ENCODE results near the gene FAM111B.

The FAM111B gene

DNA sequence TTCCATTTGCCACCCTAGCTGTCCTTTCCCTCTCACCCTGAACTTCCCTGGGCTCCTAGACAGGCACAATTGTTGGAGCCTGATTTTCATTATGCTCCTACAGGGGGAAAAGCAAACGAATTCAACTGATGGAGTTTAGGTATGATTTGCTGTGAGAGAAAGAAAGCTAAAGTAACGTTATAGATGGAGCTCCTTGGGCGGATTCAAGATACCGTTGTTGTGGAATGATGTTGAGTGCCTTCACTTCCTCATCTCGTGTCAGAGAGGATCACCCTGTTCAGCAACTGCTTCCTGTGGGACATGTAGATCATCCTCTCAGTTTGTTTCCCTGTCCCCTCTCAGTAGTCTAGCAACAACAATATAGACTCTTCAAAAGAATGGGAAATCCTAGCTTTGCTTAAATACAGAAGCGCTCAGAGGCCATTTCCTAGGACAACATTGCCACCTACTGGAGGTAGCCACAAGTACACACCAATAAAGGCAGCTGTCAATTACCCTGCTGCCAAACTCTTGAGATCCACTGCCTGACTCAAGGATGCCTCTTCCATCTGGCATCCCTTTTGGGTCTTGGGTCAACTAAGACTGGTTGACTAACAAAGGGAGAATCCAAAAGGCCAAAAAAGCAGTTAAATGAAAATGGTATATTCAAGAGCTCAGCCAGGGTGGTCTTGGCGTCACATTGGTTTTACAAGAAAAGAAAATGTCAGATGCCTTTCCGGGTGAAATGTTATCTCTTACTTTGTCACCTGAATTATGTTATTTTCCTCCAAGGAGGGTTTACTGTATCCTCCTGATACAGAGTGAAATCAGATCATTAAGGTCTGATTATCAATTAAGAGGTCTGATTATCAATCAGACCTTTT is 51.4 kb downstream of the FAM111B start:
- peak; percentile 57 for DNase-seq

DNA sequence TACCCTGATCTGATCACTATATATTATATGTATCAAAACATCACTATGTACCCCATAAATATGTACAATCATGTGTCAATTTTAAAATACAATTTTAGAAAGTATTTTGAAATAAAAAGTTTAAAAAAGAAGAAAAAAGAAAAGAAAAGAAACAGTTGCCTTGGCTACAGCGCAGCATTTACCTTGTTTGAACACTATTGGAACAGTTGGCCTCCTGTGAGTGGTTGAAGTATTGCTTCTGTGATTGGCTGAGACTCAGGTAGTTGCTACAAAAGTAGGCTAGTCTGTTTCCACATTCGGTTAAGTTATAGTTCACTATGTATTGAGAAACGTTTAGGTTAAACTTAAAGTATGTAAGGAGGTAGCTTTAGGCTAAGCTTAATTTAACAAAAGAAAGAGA is 57.0 kb downstream of the FAM111B start:
- no peak for DNase-seq

DNA sequence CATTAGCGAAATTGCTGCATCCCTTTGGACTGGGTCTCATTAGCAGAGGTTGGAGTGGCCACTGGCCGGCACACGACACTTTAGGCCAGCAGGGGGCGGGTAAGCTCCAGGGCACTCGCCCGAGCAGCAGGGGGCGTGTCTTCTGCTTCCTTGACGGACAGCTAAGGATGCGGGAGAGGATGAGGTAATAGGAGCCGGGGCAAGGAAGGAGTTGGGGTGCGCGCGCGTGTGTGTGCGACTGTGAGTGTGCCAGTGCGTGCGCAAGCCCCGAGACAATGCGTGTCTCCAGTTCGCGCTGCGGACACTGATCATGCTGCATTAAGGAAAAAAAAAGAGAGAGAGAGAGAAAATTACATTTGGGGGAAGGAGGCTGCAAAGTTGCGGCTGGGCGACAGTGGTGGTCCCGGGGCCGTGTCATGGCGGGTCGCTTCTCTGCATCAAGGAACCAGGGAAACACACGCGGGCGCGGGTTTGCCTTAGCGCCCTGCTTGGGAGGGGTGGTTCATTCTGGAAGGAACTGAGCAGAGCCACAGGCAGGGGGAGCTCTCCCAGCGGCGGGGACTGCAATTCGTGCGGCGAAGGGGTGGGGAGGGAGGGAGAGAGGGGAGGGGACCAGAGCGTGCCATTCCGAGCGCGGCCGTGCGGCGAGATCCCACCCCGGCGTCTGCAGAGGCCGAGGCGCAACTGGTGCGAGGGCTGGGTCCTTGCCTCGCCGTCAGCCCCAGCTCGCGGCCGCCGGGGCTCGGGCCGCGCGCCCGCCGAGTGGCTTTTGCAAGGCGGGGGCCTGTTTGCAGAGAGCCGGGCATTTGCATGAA is 64.7 kb downstream of the FAM111B start, which contains the start of gene DTX4:
Gene DTX4 (plus strand): TSS at position 625 of the 815 bp plus-strand sequence. CDS start 464 bp downstream, outside the sequence.
- peak; percentile 90 for DNase-seq

DNA sequence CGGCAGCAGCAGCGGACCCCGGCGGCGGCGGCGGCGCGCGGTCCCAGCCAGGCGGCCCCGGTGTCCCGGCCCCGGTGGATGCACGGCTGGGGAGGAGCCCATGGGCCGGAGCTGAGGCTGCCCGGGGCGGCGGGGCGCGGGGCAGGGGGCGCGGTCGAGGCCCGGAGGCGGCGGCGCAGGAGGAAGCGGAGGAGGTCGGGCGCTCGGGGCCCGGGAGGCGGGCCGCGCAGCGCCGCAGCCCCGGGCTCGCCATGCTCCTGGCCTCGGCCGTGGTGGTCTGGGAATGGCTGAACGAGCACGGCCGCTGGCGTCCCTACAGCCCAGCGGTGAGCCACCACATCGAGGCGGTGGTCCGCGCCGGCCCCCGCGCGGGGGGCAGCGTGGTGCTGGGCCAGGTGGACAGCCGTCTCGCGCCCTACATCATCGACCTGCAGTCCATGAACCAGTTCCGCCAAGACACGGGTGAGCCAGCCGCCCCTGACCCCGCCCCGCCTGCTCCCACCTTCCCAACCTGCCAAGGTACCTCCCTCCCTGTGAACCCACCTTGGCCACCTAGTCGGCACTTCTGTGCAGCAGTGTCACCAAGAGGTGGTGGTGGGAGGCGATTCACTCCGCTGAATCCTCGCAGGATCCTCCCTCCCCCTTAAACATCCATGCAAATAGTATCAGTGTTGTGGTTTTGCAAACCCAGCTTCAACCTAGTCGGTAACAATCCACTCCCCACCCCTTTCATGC is 65.5 kb downstream of the FAM111B start:
- DNase-seq = peak; percentile 33

DNA sequence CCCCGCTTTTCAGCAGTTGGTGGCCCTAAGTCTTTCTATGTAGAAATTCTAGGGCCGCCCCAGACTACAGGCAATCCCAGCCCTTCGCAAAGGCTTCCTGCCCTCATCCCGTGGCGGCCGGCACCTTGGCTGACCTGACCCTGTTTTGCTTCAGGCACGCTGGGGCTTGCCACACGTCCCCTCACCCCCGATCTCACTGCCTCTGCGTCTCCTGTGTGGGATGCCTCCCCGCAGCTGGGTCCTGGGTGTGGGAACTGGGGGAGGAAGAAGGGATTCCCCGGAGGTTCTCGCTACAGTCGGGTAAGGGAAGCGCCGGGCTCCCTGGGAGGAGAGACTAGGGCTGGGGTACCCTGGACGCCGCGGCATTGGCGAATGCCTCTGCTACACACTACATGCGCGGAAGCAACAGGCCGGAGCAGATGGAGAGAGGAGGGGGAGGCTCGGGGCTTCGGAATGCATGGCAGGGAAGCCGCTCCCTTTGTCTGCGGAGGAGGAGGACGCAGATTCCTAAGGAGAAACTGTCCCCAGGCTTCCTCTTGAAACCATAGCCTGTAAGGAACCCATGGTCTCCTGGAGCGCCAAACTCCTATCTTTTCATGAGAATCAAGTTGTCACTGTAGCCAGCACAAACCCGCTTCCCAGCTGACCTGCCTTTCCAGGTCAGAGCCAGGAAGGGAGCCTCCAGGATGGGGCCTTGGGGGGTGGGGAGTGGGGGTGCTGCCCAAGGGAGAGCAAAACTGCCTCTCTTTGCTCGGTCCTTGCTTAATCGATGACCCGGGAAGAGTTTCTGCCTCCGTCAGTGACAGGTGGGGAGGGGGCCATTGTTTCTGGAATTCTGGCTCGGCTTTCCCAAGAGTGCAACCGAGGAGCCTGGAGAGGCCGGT is 66.3 kb downstream of the FAM111B start:
- DNase-seq = no peak

DNA sequence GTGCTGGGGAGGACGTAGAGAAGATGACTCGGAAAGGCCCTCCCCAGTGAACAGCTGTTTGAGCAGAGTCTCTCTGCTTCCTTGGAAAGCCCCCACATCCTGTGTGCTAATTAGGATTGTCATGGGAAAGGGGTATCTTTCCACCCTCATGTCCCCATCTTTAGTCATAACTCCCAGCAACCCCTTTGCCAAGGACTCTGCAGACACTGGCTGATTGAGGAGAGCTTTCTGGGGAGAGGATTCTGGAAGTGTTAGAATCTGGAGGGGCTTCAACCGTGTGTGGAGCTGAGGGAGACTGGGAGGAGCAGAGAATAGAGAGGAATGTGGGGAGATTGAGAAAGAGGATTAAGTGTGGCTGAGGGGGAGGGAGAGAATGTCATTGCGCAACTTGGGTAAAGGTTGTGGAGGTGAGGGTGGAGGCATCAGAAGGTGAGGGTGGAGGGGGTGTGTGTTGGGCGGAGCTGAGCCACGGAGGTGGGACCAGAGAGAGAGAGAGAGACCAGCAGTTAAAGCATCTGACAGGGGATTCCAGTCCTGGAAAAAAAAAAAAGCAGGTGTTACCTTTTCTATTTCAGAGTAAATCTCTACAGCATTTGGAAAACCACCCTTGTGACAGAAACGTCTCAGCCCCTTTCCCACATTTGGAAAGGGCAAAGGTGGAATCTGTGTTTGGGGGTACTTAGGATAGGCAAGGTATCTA is 67.1 kb downstream of the FAM111B start:
- DNase-seq = no peak

DNA sequence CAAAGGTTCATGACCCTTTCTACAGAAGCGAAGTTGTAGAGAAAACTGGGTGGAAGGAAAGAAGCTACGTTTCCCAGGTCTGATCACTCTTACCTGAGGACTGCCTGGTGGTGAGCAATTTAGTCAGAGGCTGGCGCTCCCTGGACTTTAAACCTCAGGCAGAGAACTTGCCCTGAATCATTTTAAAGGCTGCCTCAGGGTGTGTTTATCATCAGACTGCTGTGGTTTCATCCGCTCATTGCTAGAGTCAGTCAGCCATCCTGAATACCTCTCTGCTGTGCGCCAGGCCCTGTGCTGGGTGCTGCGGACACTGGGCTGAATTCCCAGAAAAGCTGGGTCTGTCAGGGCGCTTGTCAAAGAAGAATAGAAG is 67.6 kb downstream of the FAM111B start:
- no peak for DNase-seq

DNA sequence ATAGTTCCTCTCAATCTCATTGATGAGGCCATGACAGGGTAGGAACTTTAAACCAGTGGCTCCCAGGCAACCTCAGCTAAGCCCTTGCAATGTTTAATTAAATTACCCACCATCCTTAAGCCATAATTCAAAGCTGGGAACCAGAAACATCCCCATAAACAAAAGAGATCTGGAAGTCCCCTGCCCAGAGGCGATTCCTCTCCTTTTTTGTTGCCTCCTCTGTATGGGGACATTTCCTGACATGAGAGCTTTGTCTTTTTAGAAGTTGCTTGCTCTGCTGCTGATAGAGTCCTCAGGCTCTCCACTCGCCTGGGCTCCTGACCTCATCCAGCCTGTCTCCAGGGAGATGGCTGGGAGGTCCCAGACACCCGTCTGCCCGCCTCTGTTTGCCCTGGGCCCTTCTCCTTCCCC is 68.1 kb downstream of the FAM111B start:
- DNase-seq = no peak

DNA sequence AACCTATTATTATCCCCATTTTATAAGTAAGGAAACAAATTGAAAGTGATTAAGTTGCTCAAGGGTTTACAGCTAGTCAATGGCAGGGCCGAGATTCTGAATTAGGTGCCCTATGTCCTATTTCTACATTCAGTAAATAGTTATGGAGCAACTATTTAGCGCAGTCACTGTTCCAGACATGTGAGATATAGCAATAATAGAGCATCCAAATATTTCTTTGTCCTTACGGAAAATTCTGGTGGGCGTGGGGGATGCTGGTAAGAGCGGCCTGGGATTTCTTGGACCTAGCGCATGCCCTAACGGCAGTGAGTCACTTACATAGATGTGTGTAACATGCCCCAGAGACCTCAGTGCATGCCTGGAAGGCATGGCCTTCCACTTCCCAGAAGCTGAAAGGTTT is 69.3 kb downstream of the FAM111B start:
- no peak for DNase-seq
